K562 (cell line): Measurements from ENCODE around the gene DYNC1H1. TPM values are rescaled to one million over a fixed set of nuclear protein-coding genes. Genes with fewer than 3 reads are reported as not detected.

Experiments used
- ATF1 ChIP-seq, 2 experiments: fragments of 450-650 bp in 1 of 2; IDR thresholded peaks; 2 replicates each; pipeline ENCODE4 v1.6.1; 2016; ENCODE audit warnings: missing compliant biosample characterization in 1 of 2, missing genetic modification characterization in 1 of 2
- GTF2B ChIP-seq: IDR thresholded peaks from 2 replicates; pipeline ENCODE4 v1.6.1; 2011; ENCODE audit not compliant: insufficient read length; ENCODE audit errors: extremely low read depth
- HDAC6 ChIP-seq: IDR thresholded peaks from 2 replicates; pipeline ENCODE4 v1.6.1; 2012; ENCODE audit warnings: low read depth, mild to moderate bottlenecking, control low read depth, inconsistent platforms, low read length, moderate library complexity
- HNRNPLL ChIP-seq: fragments of 200-400 bp; formaldehyde crosslinking; IDR thresholded peaks from 2 replicates; pipeline ENCODE4 v1.6.1; 2017; ENCODE audit warnings: low read length, low read depth, mild to moderate bottlenecking; ENCODE audit not compliant: poor library complexity, severe bottlenecking
- KDM1A ChIP-seq, 2 experiments: fragments of 450-650 bp; IDR thresholded peaks; 2 replicates each; pipeline ENCODE4 v1.6.1; 2016; ENCODE audit warnings: mild to moderate bottlenecking in 2 of 2
- MAZ ChIP-seq, 2 experiments: fragments of 450-650 bp in 1 of 2; sonication (generic) in 1 of 2; formaldehyde crosslinking; IDR thresholded peaks in 1 of 2; conservative IDR thresholded peaks in 1 of 2; 2 replicates each; pipeline versions ENCODE4 v1.4.0 to v1.5.0; 2020; ENCODE audit warnings: mild to moderate bottlenecking in 1 of 2, missing genetic modification reagents in 1 of 2
- MNT ChIP-seq, 2 experiments: fragments of 450-650 bp; conservative IDR thresholded peaks; 2 replicates each; pipeline ENCODE4 v1.6.1; 2017; ENCODE audit warnings: mild to moderate bottlenecking in 2 of 2, moderate library complexity in 2 of 2
- PPARD ChIP-seq: fragments of 250-450 bp; sonication (Bioruptor Pico); IDR thresholded peaks from 2 replicates; pipeline ENCODE4 v1.8.0; 2022; ENCODE audit warnings: inconsistent platforms, mild to moderate bottlenecking, moderate library complexity
- PTRF ChIP-seq: fragments of 450-650 bp; IDR thresholded peaks from 2 replicates; pipeline ENCODE4 v1.6.1; 2016; ENCODE audit warnings: mild to moderate bottlenecking, missing genetic modification characterization, missing compliant biosample characterization
- PURB ChIP-seq: sonication (generic); formaldehyde crosslinking; IDR thresholded peaks from 2 replicates; pipeline ENCODE4 v1.9.0; 2021; ENCODE audit warnings: low read depth, mild to moderate bottlenecking, missing genetic modification reagents
- RB1 ChIP-seq: fragments of 450-650 bp; IDR thresholded peaks from 2 replicates; pipeline ENCODE4 v1.6.1; 2017; ENCODE audit warnings: low read depth, mild to moderate bottlenecking
- SAFB2 ChIP-seq: fragments of 200-400 bp; formaldehyde crosslinking; IDR thresholded peaks from 2 replicates; pipeline ENCODE4 v1.6.1; 2018; ENCODE audit warnings: borderline replicate concordance, low read length, low read depth, moderate library complexity; ENCODE audit not compliant: severe bottlenecking
- SUPT5H ChIP-seq: fragments of 450-650 bp; IDR thresholded peaks from 2 replicates; pipeline ENCODE4 v1.6.1; 2016
- TAF1 ChIP-seq: IDR thresholded peaks from 2 replicates; pipeline ENCODE4 v1.6.1; 2011; ENCODE audit warnings: mild to moderate bottlenecking, low read length, moderate library complexity; ENCODE audit not compliant: insufficient read depth, control insufficient read depth, severe bottlenecking; ENCODE audit errors: extremely low read depth
- THRAP3 ChIP-seq: fragments of 450-650 bp; IDR thresholded peaks from 2 replicates; pipeline ENCODE4 v1.6.1; 2016; ENCODE audit warnings: mild to moderate bottlenecking, inconsistent platforms, borderline replicate concordance
- TRIM24 ChIP-seq, 2 experiments: fragments of 450-650 bp; IDR thresholded peaks; 2 replicates each; pipeline ENCODE4 v1.6.1; 2016
- U2AF2 ChIP-seq: fragments of 200-400 bp; formaldehyde crosslinking; optimal IDR thresholded peaks from 2 replicates; pipeline ENCODE3; 2017; ENCODE audit warnings: low read depth, mild to moderate bottlenecking, low read length
- ZMIZ1 ChIP-seq, 2 experiments: fragments of 150-350 bp in 1 of 2; IDR thresholded peaks; 2 replicates each; pipeline ENCODE4 v1.6.1; 2012 to 2016; ENCODE audit warnings: low read depth in 2 of 2, low read length in 2 of 2, mild to moderate bottlenecking in 1 of 2, moderate library complexity in 1 of 2
- ZNF282 ChIP-seq: sonication (generic); formaldehyde crosslinking; IDR thresholded peaks from 2 replicates; pipeline ENCODE4 v1.8.1; 2023; ENCODE audit warnings: missing genetic modification reagents
- polyA plus RNA-seq, 8 experiments: library from polyadenylated mRNA; depleted of rRNA in 4 of 8; stranded (reverse) in 5 of 8; unstranded in 3 of 8; fragments of >200 nt; fragmentation: Nextera tagmentation in 2 of 8; fragmentation: Illumina TruSeq in 1 of 8; extraction: Ambion mirVana in 2 of 8; extraction: Trizol in 1 of 8; gene quantifications; 2 replicates each; pipeline versions ENCODE4 v1.2.1 to v1.2.3, GENCODE V29; 2011 to 2014; ENCODE audit warnings: inconsistent platforms in 1 of 8, missing spikeins in 1 of 8
- total RNA-seq, 7 experiments: library from RNA; depleted of rRNA in 6 of 7; stranded (reverse); fragments of >200 nt in 6 of 7; fragmentation: Illumina TruSeq in 2 of 7; extraction: Trizol in 2 of 7; gene quantifications; 2 replicates each; pipeline versions ENCODE4 v1.2.1 to v1.2.3, GENCODE V29; 2011 to 2021; ENCODE audit warnings: low replicate concordance in 1 of 7

Gene DYNC1H1
- total and polyA plus RNA-seq, 9 of the 15 experiments (the other 6 are each of a cell fraction or from before 2014, with no cell fraction given), result 31.9 to 335 (median 115) TPM

- TF ChIP-seq HNRNPLL (peak; percentile 62), KDM1A (IDR thresholded peaks at IDR 0.05) (no peak), MNT (conservative IDR thresholded peaks at IDR 0.05) (peak; percentile 88 to 94), PURB (CRISPR knock-in tag) (no peak), PTRF (no peak), RB1 (peak; percentile 60; the same call in 1 of the 2 replicates), TAF1 (peak; percentile 94), MAZ (CRISPR knock-in tag; conservative IDR thresholded peaks at IDR 0.05 in 1 of 2, IDR thresholded peaks at IDR 0.05 in 1 of 2) (peak; percentile 29 to 80; a peak in 2 of 4 replicates), SUPT5H (peak; percentile 95), SAFB2 (no peak), GTF2B (no peak), THRAP3 (no peak), HDAC6 (no peak), ZNF282 (CRISPR knock-in tag) (no peak), U2AF2 (no peak), TRIM24 (IDR thresholded peaks at IDR 0.05) (peak in 1 of 2 experiments; percentile 36; a peak in 1 of 4 replicates), PPARD (no peak), ATF1 (CRISPR knock-in tag; IDR thresholded peaks at IDR 0.05) (peak; percentile 92), ATF1 (tag; IDR thresholded peaks at IDR 0.05) (peak; percentile 99), ZMIZ1 (IDR thresholded peaks at IDR 0.05; ENCODE audit: low read depth in 2 of 2, low read length in 2 of 2) (no peak)
These were observed 16.3 kb upstream of the DYNC1H1 start (continued) for GRCh38 chr14:101947904-101948665.
